HG02571 (cell line): ENCODE results near the gene PLCL1.
"Not testable (repeated sequence)": the region's sequence is repeated elsewhere in the genome, so short reads cannot be mapped to it uniquely, and the experiment has no call there.

Experiments
- ATAC-seq: cut with Tn5 transposase; IDR thresholded peaks from one replicate; pipeline ENCODE4 v1.9.1; 2021; ENCODE audit warnings: mild to moderate bottlenecking, moderate library complexity; ENCODE audit not compliant: unreplicated experiment

The PLCL1 gene

GRCh38 chr2:197809064-197809463 lies 4.7 kb downstream of the PLCL1 start:
- no peak for ATAC-seq

DNA sequence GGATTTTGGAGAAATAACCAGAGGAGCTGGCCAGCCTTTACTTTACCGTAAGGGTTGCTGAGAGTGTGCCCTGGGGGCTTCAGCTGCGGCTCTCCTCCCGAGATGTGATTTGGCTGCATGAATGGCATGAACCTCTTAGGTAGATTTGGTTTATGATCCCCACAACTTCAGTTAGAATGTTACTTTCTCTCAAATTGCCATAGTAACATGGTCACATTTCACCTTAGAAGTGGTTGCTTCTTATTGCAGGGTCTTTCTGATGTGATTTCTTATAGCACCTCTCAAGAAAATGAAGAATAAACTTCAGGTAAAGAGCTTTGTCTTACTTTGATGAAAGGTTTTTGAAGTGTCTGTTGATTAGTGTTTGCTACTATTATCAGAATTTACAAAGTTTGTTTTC lies 5.6 kb downstream of the PLCL1 start:
- ATAC-seq: no peak

GRCh38 chr2:197810491-197810890 lies 6.1 kb downstream of the PLCL1 start:
- no peak for ATAC-seq

GRCh38 chr2:197813093-197813787 lies 8.8 kb downstream of the PLCL1 start:
- no peak for ATAC-seq

- ATAC-seq: no peak
These were observed 10.1 kb downstream of the PLCL1 start for GRCh38 chr2:197814526-197814925.

DNA sequence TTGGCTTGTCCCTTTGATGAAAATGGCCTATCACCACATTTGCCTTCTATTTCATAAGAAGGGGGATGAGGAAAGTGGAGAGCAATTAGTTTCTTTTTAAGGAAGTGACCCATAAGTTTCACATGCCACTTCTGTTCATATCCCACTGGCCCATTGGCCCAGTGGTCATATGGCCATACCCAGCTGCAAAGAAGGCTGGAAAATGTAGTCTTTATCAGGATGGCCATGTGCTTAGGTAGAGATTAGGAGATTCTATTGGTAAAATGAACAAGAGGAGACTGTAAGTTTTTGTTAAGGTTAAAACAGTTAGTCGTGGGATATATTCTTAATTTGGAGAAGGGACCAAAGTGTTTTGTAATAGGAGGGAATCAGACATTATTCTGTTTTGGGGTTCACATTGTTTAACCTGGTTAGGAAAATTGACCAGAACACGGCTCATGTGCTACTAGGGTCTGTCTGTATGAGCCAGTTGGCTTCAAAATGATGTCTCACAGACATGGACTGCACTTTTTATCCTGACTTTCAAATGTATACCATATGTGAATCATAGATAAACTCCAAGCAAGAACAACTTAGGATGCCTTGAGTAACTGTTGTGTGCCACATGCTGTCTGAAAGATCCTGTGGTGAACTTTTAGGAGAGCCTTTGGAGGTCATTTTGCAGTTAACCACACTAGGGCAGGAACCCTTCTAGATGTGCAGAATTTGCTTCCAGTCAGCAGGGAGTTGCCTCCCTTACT lies 17.3 kb downstream of the PLCL1 start:
- no peak for ATAC-seq

GRCh38 chr2:197822333-197822732 lies 17.9 kb downstream of the PLCL1 start:
- ATAC-seq: no peak

- ATAC-seq: no peak
These were observed 23.2 kb downstream of the PLCL1 start for GRCh38 chr2:197827618-197828017.

GRCh38 chr2:197828464-197829135 lies 24.2 kb downstream of the PLCL1 start:
- no peak for ATAC-seq

- not testable (repeated sequence) for ATAC-seq
These were observed 30.4 kb downstream of the PLCL1 start for GRCh38 chr2:197834771-197835170.

DNA sequence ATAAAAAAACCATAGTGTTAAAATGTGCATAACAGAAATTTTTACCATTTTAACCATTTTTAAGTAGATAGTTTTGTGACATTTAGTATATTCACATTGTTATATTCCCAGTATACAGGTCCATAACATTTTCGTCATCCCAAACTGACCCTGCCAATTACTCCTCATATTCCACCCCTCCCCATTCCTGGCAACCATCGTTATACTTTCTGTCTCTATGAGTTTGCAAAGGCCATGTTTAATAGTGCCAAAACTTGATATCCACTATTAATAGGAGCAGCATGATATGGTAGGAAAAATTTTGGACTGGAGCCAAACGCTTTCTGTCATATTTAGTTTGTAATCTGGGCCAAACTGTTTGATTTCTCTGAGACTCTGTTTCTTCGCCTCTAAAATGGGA lies 30.9 kb downstream of the PLCL1 start:
- ATAC-seq: no peak

GRCh38 chr2:197838036-197838435 lies 33.6 kb downstream of the PLCL1 start:
- ATAC-seq: peak; percentile 99

DNA sequence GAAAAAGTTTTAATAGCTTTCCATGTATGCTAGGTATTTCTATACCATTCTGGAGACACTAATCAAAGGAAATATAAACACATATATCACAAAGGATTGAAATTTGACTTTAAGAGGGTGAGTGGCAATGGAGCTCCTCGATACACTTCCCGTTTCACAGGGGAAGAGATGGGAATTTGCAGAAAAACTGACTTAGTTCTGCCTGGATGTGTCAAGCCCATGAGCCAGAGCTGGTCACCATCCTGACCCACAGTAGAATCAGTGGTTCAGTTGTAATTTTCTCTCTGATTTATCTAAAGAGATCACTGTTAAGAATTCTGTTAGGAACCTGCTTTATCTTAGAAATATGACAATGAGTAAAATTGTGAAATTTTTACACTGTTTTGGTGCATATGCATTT lies 34.2 kb downstream of the PLCL1 start:
- no peak for ATAC-seq

GRCh38 chr2:197839327-197839726 lies 34.9 kb downstream of the PLCL1 start:
- no peak for ATAC-seq

DNA sequence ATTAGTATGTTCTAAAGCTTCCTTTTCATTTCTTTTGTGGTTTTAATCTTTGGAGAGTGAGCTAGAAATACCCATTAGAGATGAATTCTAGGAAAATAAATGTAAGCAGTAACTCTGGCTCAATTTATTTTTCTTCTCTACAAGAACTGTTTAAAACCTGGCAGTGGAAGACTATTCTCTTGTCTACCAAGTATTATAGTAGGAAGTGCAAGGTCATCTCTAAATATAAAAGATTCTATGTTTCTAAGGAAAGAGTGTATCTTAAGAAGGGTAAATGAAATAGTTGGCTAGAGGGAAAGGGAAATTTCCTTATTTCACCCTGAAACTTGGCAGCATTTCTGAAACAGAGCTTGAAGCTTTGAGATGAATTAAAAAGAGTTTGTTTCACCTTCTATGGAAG lies 35.5 kb downstream of the PLCL1 start:
- no peak for ATAC-seq

- no peak for ATAC-seq
These were observed 41.7 kb downstream of the PLCL1 start for GRCh38 chr2:197846128-197846527.

DNA sequence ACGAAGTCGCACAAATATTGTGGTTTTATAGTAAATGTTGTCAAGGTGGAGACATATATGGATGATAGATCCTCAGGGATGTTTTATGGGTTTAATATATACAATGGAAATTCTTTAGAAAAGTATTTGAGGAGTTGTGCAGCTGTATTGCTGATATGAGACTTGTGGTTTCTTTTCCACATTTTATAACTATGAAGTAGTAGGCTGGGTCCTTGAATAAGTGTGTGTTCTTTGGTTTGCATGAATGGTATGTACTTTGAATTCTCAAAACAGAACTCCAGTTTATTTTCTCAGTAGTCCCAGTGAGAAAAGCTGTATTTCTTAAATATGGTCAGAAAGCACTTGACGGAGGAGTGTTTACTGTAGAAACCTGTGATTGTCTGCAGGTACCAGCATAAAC lies 42.4 kb downstream of the PLCL1 start:
- ATAC-seq: no peak

DNA sequence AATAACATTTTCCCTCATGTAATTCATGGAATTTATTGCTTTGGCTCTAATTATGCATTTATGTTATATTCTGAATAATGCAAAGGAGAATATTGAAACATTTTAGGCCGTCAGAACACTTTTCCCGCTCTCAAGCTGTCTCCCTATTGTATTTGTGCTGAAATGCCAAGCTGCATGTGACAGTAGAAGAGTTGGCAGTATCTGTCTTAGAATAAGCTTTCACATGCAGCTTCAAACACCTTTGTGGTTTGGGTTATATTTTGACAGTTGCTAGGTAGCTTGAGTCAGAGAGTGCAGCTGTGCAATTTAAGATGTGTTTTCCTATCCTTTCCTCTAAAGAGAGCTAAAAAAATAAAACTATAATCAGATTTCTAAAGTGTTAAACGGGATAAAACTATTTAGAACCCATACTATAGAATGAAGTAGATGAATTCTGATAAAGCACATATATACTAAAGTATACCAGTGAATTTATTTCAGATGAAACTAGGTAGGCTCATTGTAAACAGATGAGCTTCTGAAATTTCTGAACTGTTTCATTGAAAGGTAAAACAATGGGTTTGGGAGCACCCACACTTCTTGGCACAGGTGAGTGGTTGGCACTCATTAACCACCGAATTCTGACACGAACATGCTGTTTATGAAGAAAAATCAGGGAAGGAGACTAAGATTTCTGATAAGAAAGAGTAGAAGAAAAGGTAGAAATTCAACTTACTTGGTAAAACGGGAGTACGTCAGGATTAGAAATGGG lies 43.4 kb downstream of the PLCL1 start:
- ATAC-seq: no peak

DNA sequence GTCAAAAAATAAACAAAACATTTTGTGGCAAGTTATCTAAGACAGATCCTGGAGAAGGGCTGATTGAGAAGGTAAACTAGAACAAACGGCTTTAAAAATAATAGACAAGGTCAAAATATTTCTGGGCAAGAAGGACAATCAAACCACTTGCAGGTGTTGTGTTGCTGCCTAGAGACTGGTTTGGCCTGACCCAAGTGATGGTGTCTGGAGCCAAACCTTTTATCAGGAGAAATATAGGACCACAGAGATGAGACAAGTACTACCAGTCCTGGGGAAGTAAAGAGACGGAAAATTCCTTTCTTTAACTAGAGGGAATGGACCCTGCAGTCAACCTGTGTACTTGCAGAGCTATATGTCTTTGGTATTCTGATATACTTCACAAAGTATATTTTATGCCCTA lies 44.2 kb downstream of the PLCL1 start:
- no peak for ATAC-seq

DNA sequence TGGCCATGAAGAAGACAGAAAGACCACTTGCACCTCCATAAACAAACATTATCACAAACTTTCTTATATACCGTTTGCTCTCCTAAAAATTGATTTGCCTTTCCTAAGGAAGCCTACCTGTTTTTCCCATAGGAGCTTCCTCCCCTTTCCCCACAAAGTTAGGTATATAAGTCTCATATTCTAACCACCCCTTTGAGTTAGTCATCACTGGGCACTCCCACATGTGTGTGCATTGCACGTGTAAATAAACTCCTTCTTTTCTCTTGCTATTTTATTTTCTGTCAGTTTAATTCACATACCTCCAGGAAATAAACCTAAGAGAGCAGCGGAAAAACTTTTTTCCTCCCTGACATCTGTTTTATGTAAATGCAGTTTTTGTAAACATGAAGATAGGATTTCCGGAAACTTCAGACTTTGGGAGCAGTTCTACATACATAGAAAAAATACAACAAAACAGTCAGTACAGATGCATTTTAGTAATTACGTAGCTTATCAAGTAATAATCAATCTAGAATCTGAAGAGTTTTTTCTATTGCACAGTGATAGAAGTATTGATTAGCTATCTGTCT lies 46.6 kb downstream of the PLCL1 start:
- ATAC-seq: no peak

GRCh38 chr2:197851451-197851850 lies 47.1 kb downstream of the PLCL1 start:
- ATAC-seq: no peak
